NCI-H2196 treated with DMSO at 0.1 percent for 48 hours (cell line): Measurements from ENCODE around the gene PHTF2.
"Not testable (repeated sequence)": the region's sequence is repeated elsewhere in the genome, so short reads cannot be mapped to it uniquely, and the experiment has no call there.

Experiments used
- DNase-seq: peaks from one replicate; lab custom pipeline; 2025; ENCODE audit not compliant: unreplicated experiment; lab: John Stamatoyannopoulos, UW

The PHTF2 gene

GRCh38 chr7:77873416-77874327 lies 75.1 kb downstream of the PHTF2 start:
- not testable (repeated sequence) for DNase-seq

- DNase-seq = no peak
Observed at GRCh38 chr7:77877791-77878190, 79.2 kb downstream of the PHTF2 start.

- DNase-seq = no peak
Observed at GRCh38 chr7:77878500-77878899, 79.9 kb downstream of the PHTF2 start.

GRCh38 chr7:77879272-77879671 lies 80.7 kb downstream of the PHTF2 start:
- DNase-seq = no peak

- no peak for DNase-seq
Observed at GRCh38 chr7:77881871-77882270, 83.3 kb downstream of the PHTF2 start.

GRCh38 chr7:77885155-77885554 lies 86.6 kb downstream of the PHTF2 start:
- DNase-seq = no peak

GRCh38 chr7:77887567-77887966 lies 89.0 kb downstream of the PHTF2 start:
- DNase-seq = no peak

- DNase-seq = no peak
Observed at GRCh38 chr7:77888998-77889397, 90.4 kb downstream of the PHTF2 start.

GRCh38 chr7:77893813-77894212 lies 95.2 kb downstream of the PHTF2 start:
- no peak for DNase-seq

- DNase-seq = no peak
Observed at GRCh38 chr7:77894574-77895091, 96.1 kb downstream of the PHTF2 start.

GRCh38 chr7:77895905-77896304 lies 97.3 kb downstream of the PHTF2 start:
- no peak for DNase-seq

- no peak for DNase-seq
Observed at GRCh38 chr7:77897004-77897547, 98.5 kb downstream of the PHTF2 start.

GRCh38 chr7:77899516-77899915 lies 100.9 kb downstream of the PHTF2 start:
- no peak for DNase-seq

- no peak for DNase-seq
Observed at GRCh38 chr7:77903597-77903996, 105.0 kb downstream of the PHTF2 start.

- no peak for DNase-seq
Observed at GRCh38 chr7:77904252-77904651, 105.7 kb downstream of the PHTF2 start.

- no peak for DNase-seq
Observed at GRCh38 chr7:77907281-77907680, 108.7 kb downstream of the PHTF2 start.

GRCh38 chr7:77908664-77909063 lies 110.1 kb downstream of the PHTF2 start:
- no peak for DNase-seq

GRCh38 chr7:77910124-77910523 lies 111.6 kb downstream of the PHTF2 start:
- DNase-seq = no peak

- no peak for DNase-seq
Observed at GRCh38 chr7:77912293-77912692, 113.7 kb downstream of the PHTF2 start.

- DNase-seq = no peak
Observed at GRCh38 chr7:77913977-77914607, 115.5 kb downstream of the PHTF2 start.

GRCh38 chr7:77917500-77918262 lies 119.1 kb downstream of the PHTF2 start:
- no peak for DNase-seq
